Body of pancreas (tissue), 4 donors: ENCODE data around the gene CAMTA1. TPM values are rescaled to one million over a fixed set of nuclear protein-coding genes. Genes with fewer than 3 reads are reported as not detected.
"Not testable (repeated sequence)": the region's sequence is repeated elsewhere in the genome, so short reads cannot be mapped to it uniquely, and the experiment has no call there.

Experiments
- ATAC-seq: fragments of 150-250 bp; one replicate; pipeline ENCODE4 v1.9.1; 2016
- DNase-seq, 4 donors: peaks; one replicate each; pipeline ENCODE4 v3.0.0-alpha.2; 2019
- H3K27ac ChIP-seq, 4 donors: fragments of 200-600 bp; sonication (generic); 1 replicate in 3 of 4; 2 replicates in 1 of 4; pipeline versions ENCODE4 v1.5.1 to v1.6.1; 2016 to 2019; ENCODE audit warnings: mild to moderate bottlenecking in 1 of 4, mixed read lengths in 1 of 4, moderate library complexity in 1 of 4
- H3K27me3 ChIP-seq, 2 donors: fragments of 200-600 bp; sonication (generic); one replicate each; pipeline ENCODE4 v1.6.0; 2016; ENCODE audit warnings: mild to moderate bottlenecking in 1 of 2
- H3K36me3 ChIP-seq, 2 donors: fragments of 200-600 bp; sonication (generic); replicated peaks in 1 of 2; 2 replicates each; pipeline ENCODE4 v1.5.1; 2016; ENCODE audit warnings: low read depth in 2 of 2; ENCODE audit not compliant: insufficient read depth in 1 of 2
- H3K4me1 ChIP-seq: fragments of 200-600 bp; sonication (generic); one replicate; pipeline ENCODE4 v1.6.0; 2016
- H3K4me3 ChIP-seq, 2 donors: fragments of 200-600 bp; sonication (generic); 1 replicate in 1 of 2; 2 replicates in 1 of 2; pipeline ENCODE4 v1.5.1; 2016 to 2019
- H3K9me3 ChIP-seq, 3 donors: fragments of 200-600 bp; sonication (generic); 1 replicate in 2 of 3; 2 replicates in 1 of 3; pipeline ENCODE4 v1.5.1; 2016
- CTCF ChIP-seq, 7 experiments: fragments of 450-650 bp in 4 of 7; fragments of 200-600 bp in 3 of 7; sonication (generic) in 3 of 7; IDR thresholded peaks; one replicate each; pipeline ENCODE4 v1.5.1; 2016 to 2019; ENCODE audit warnings: antibody characterized with exemption in 7 of 7
- POLR2A ChIP-seq, 3 donors: fragments of 450-650 bp; IDR thresholded peaks; one replicate each; pipeline ENCODE4 v1.6.1; 2016; ENCODE audit warnings: antibody characterized with exemption in 3 of 3, mild to moderate bottlenecking in 2 of 3
- WGBS, 2 donors: methylation state at CpG; one replicate each; pipeline ENCODE4 v1.1.5; 2017; 5-methylcytosine and 5-hydroxymethylcytosine counted together
- intact Hi-C: fragments of 100-400 bp; cut with DNase I; formaldehyde crosslinking; loops from one replicate; pipeline ENCODE4 v1.15.1; 2023
- total RNA-seq, 2 donors: library from RNA; depleted of rRNA; stranded (reverse); fragments of >200 nt; gene quantifications; one replicate each; pipeline ENCODE4 v1.1.0, GENCODE V29; 2016

The CAMTA1 gene
- total RNA-seq, 2 donors from 2014 or later = 36.3 to 59.7 TPM

DNA sequence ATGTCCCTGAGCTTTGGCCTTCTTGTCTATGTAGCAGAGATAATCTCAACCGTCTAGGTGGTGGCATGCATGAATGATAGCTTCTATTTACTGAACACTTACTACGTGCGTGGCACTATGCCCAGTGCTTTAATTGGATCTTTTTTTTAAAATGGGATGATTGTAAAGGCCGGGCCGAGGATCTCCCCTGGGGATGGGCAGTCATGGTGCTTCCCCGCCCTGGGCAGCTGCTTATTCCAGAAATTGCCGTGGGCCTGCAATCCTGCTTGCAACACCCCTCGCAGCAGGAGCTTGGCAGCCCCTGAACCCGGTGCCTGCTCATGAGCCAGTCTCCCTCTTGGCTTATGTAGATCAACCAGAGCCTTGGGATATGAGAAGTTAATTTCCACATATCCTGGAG is 360.7 kb downstream of the CAMTA1 start:
- ATAC-seq (no peak), DNase-seq (no peak)
- TF ChIP-seq CTCF (IDR thresholded peaks at IDR 0.05) (no peak), POLR2A (IDR thresholded peaks at IDR 0.05) (no peak)
- Histone ChIP-seq H3K27ac (no peak overlapping the region), H3K4me1 (peaks cover 10% of the 10 kb centered on the region), H3K27me3 (no peaks in the 10 kb centered on the region), H3K36me3 (no peaks in the 10 kb centered on the region), H3K9me3 (no peaks in the 10 kb centered on the region), H3K4me3 (no peak overlapping the region)
- intact Hi-C loops = no loop called here
- 69 to 77% methylated on average over 9 of the region's 9 CpGs for WGBS, 2 donors

DNA sequence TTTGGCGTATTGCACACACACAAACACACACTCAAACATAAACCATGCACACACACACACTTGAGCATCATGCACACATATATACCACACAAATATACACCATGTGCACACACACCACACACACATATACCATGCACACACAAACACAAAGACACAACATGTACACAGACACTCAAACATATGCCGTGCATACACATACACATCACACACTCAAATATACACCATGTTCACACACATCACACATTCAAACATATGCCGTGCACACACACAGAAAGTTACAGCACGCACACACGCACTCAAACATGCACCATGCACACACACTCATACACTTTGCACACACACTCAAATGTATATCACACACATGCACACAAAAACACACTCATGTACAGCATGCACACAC is 361.5 kb downstream of the CAMTA1 start:
- no peak overlapping the region for H3K4me3 ChIP-seq
- TF ChIP-seq POLR2A (IDR thresholded peaks at IDR 0.05) = no peak
- TF ChIP-seq CTCF (IDR thresholded peaks at IDR 0.05) = no peak
- ATAC-seq (no peak), DNase-seq (no peak)
- H3K9me3 ChIP-seq = no peaks in the 10 kb centered on the region
- H3K4me1 ChIP-seq = peaks cover 10% of the 10 kb centered on the region
- intact Hi-C loops = no loop called here
- no peaks in the 10 kb centered on the region for H3K27me3 ChIP-seq
- 91 to 96% methylated on average over 5 of the region's 5 CpGs for WGBS, 2 donors
- no peak overlapping the region for H3K27ac ChIP-seq
- no peaks in the 10 kb centered on the region for H3K36me3 ChIP-seq

DNA sequence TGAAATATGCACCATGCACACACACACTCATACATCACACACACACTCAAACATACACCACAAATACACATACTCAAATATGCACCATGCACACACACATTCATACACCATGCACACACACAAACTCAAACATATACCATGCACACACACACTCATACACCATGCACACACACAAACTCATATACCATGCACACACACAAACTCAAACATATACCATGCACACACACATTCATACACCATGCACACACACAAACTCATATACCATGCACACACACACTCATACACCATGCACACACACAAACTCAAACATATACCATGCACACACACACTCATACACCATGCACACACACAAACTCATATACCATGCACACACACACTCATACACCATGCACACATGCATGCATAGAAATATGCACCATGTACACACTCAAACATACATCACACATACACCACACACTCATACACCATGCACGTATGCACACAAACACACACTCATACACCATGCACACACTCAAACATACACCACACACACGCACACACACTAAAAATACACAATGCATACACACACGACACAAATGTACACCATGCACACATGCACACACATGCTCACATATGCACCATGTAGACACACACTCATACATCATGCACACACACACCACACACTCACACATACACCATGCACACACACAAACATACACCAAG is 362.5 kb downstream of the CAMTA1 start:
- H3K27me3 ChIP-seq, H3K4me3 ChIP-seq, intact Hi-C loops, DNase-seq, H3K9me3 ChIP-seq, ATAC-seq, H3K27ac ChIP-seq, H3K36me3 ChIP-seq: not testable (repeated sequence)
- H3K4me1 ChIP-seq = peaks cover 10% of the 10 kb centered on the region
- 90 to 96% methylated on average over 3 of the region's 3 CpGs for WGBS, 2 donors

GRCh38 chr1:7149080-7149838 is 364.0 kb downstream of the CAMTA1 start:
- TF ChIP-seq CTCF (IDR thresholded peaks at IDR 0.05) (no peak), POLR2A (IDR thresholded peaks at IDR 0.05) (no peak)
- DNase-seq (peak; percentile 42 to 66 (median 60)), ATAC-seq (peak; percentile 47)
- Histone ChIP-seq H3K27me3 (no peaks in the 10 kb centered on the region), H3K27ac (peak overlapping the region in 1 of 4 donors; percentile 48), H3K9me3 (no peaks in the 10 kb centered on the region), H3K4me1 (peaks cover 10% of the 10 kb centered on the region), H3K36me3 (no peaks in the 10 kb centered on the region), H3K4me3 (no peak overlapping the region)
- intact Hi-C loops = no loop called here
- WGBS, 2 donors = 37 to 47% methylated on average over 9 to 29 of the region's 31 CpGs

- 74 to 79% methylated on average over 19 of the region's 19 CpGs for WGBS, 2 donors
- DNase-seq (no peak), ATAC-seq (no peak)
- no peaks in the 10 kb centered on the region for H3K9me3 ChIP-seq
- TF ChIP-seq CTCF (IDR thresholded peaks at IDR 0.05) = no peak
- no peak for TF ChIP-seq POLR2A (IDR thresholded peaks at IDR 0.05)
- H3K27me3 ChIP-seq = no peaks in the 10 kb centered on the region
- H3K4me3 ChIP-seq = no peak overlapping the region
- no peaks in the 10 kb centered on the region for H3K36me3 ChIP-seq
- H3K27ac ChIP-seq = no peak overlapping the region
- intact Hi-C loops = no loop called here
- peaks cover 10% of the 10 kb centered on the region for H3K4me1 ChIP-seq
Measured at GRCh38 chr1:7150724-7151280, 365.5 kb downstream of the CAMTA1 start.
